GM23248 (cell line): ENCODE results near the gene PPP4R1.

Experiments used
- EZH2 ChIP-seq: fragments of 200-600 bp; sonication (generic); IDR thresholded peaks from 2 replicates; pipeline ENCODE4 v1.6.1; 2018; ENCODE audit warnings: antibody characterized with exemption, mild to moderate bottlenecking; ENCODE audit not compliant: insufficient read depth, poor library complexity, severe bottlenecking
- EZH2phosphoT487 ChIP-seq: fragments of 200-600 bp; sonication (generic); IDR thresholded peaks from 2 replicates; pipeline ENCODE4 v1.6.1; 2018; ENCODE audit warnings: antibody characterized with exemption, moderate library complexity, mild to moderate bottlenecking, low read depth; ENCODE audit not compliant: insufficient read depth

DNA sequence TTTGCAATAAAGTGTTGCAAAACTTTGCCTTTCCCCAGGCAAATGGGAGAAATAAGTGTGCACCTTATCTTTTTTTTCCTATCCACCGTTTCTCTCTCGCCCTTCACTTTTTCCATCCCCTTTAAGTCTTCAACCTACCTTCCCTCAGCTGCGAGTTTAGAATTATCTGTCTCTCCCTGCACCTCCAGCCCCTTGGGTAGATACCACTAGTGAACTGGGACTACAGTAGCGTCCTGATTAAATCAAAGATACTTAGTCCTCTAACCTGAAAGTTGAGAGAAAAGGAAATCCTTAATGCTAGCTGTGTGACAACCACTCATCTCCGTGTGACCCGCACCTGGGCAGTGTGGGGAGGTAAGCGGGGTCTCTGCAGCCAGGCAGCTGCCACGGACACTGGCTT, 16.1 kb upstream of the PPP4R1 start:
- TF ChIP-seq EZH2, result no peak
- no peak for TF ChIP-seq EZH2phosphoT487
